NCI-H1694 treated with DMSO at 0.1 percent for 48 hours (cell line): ENCODE results near the gene SEMA5A.

Source experiments
- DNase-seq: peaks from one replicate; lab custom pipeline; 2025; lab: John Stamatoyannopoulos, UW

Gene SEMA5A

GRCh38 chr5:9212605-9213004 is 333.3 kb downstream of the SEMA5A start:
- DNase-seq, result no peak

GRCh38 chr5:9209846-9210492 is 335.9 kb downstream of the SEMA5A start:
- DNase-seq, result no peak

- DNase-seq, result peak; percentile 73
Observed at GRCh38 chr5:9207817-9208418, 338.0 kb downstream of the SEMA5A start.

- DNase-seq, result no peak
Observed at GRCh38 chr5:9202636-9203035, 343.2 kb downstream of the SEMA5A start.

GRCh38 chr5:9201761-9202160 is 344.1 kb downstream of the SEMA5A start:
- no peak for DNase-seq

GRCh38 chr5:9201011-9201410 is 344.9 kb downstream of the SEMA5A start:
- DNase-seq, result no peak

GRCh38 chr5:9198394-9198793 is 347.5 kb downstream of the SEMA5A start:
- no peak for DNase-seq

- DNase-seq, result no peak
Observed at GRCh38 chr5:9197881-9198260, 348.0 kb downstream of the SEMA5A start.

GRCh38 chr5:9196403-9197227 is 349.3 kb downstream of the SEMA5A start:
- no peak for DNase-seq

- no peak for DNase-seq
Observed at GRCh38 chr5:9194509-9194908, 351.4 kb downstream of the SEMA5A start.

GRCh38 chr5:9192266-9192665 is 353.6 kb downstream of the SEMA5A start:
- no peak for DNase-seq

GRCh38 chr5:9189681-9190080 is 356.2 kb downstream of the SEMA5A start:
- no peak for DNase-seq

- DNase-seq, result no peak
Observed at GRCh38 chr5:9188956-9189355, 356.9 kb downstream of the SEMA5A start.

- no peak for DNase-seq
Observed at GRCh38 chr5:9188131-9188530, 357.7 kb downstream of the SEMA5A start.

GRCh38 chr5:9187614-9188013 is 358.3 kb downstream of the SEMA5A start:
- DNase-seq, result no peak

- DNase-seq, result no peak
Observed at GRCh38 chr5:9186069-9186468, 359.8 kb downstream of the SEMA5A start.

- DNase-seq, result no peak
Observed at GRCh38 chr5:9183992-9184391, 361.9 kb downstream of the SEMA5A start.

GRCh38 chr5:9182899-9183695 is 362.8 kb downstream of the SEMA5A start:
- no peak for DNase-seq

GRCh38 chr5:9176641-9177040 is 369.2 kb downstream of the SEMA5A start:
- DNase-seq, result no peak

GRCh38 chr5:9174446-9174845 is 371.4 kb downstream of the SEMA5A start:
- no peak for DNase-seq

GRCh38 chr5:9173281-9174048 is 372.4 kb downstream of the SEMA5A start:
- no peak for DNase-seq

- no peak for DNase-seq
Observed at GRCh38 chr5:9170026-9170425, 375.8 kb downstream of the SEMA5A start.
